ENCODE measurements around the gene KRT86.
A peak's percentile ranks its signal among the peaks of the same experiment; 100 is the strongest.

KRT86 gene

GRCh38 chr12:52316290-52316689 is 41.8 kb downstream of the KRT86 start:
- Histone ChIP-seq H3K36me3 (replicated peaks) (no peaks in the 10 kb centered on the region), H3K4me3 (ENCODE audit: low read depth, low read length) (no peak overlapping the region), H3K27me3 (replicated peaks) (peaks cover 42% of the 10 kb centered on the region), H3K27ac (no peak overlapping the region)
- TF ChIP-seq, protein P1, sequence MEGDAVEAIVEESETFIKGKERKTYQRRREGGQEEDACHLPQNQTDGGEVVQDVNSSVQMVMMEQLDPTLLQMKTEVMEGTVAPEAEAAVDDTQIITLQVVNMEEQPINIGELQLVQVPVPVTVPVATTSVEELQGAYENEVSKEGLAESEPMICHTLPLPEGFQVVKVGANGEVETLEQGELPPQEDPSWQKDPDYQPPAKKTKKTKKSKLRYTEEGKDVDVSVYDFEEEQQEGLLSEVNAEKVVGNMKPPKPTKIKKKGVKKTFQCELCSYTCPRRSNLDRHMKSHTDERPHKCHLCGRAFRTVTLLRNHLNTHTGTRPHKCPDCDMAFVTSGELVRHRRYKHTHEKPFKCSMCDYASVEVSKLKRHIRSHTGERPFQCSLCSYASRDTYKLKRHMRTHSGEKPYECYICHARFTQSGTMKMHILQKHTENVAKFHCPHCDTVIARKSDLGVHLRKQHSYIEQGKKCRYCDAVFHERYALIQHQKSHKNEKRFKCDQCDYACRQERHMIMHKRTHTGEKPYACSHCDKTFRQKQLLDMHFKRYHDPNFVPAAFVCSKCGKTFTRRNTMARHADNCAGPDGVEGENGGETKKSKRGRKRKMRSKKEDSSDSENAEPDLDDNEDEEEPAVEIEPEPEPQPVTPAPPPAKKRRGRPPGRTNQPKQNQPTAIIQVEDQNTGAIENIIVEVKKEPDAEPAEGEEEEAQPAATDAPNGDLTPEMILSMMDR (IDR thresholded peaks at IDR 0.05; ENCODE audit: low read depth, low read length, missing control alignments) = no peak
- no peak for DNase-seq
- in situ Hi-C loops (cut with HindIII; ENCODE audit: low pct_ligation_motif_present, low sequenced_read_pairs) = no loop called here

DNA sequence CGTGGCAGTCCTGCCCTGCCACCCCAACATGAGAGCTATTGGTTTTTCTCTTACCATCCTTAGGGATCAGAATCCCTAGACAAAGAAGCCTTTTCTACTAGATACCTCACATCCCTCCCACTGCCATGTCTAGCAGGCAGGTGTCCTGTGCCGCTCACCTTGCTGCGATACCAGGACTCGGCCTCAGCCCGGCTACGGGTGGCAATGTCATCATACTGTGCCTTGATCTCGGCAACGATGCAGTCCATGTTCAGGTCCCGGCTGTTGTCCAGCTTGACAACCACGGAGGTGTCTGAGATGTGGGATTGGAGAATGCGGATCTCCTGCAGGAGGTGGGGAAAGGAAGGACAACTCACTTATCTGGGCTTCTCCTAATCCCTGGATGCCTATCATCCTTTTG is 42.3 kb downstream of the KRT86 start:
- no peak for DNase-seq
- no peak overlapping the region for H3K4me3 ChIP-seq (ENCODE audit: low read depth, low read length)
- TF ChIP-seq, protein P1 (IDR thresholded peaks at IDR 0.05; ENCODE audit: low read depth, low read length, missing control alignments) = no peak

GRCh38 chr12:52317468-52318052 is 43.1 kb downstream of the KRT86 start:
- TF ChIP-seq, protein P1 (IDR thresholded peaks at IDR 0.05; ENCODE audit: low read depth, low read length, missing control alignments) = no peak
- in situ Hi-C loops (cut with HindIII; ENCODE audit: low pct_ligation_motif_present, low sequenced_read_pairs) = no loop called here
- Histone ChIP-seq H3K4me3 (ENCODE audit: low read depth, low read length) (no peak overlapping the region), H3K27ac (no peak overlapping the region), H3K36me3 (replicated peaks) (no peaks in the 10 kb centered on the region), H3K27me3 (replicated peaks) (peaks cover 41% of the 10 kb centered on the region)
- no peak for DNase-seq

More for the DNA sequence above, 42.3 kb downstream of the KRT86 start:
- H3K36me3 ChIP-seq (replicated peaks) = no peaks in the 10 kb centered on the region
- in situ Hi-C loops (cut with HindIII; ENCODE audit: low pct_ligation_motif_present, low sequenced_read_pairs) = no loop called here
- H3K27ac ChIP-seq = no peak overlapping the region
- H3K27me3 ChIP-seq (replicated peaks) = peaks cover 44% of the 10 kb centered on the region

DNA sequence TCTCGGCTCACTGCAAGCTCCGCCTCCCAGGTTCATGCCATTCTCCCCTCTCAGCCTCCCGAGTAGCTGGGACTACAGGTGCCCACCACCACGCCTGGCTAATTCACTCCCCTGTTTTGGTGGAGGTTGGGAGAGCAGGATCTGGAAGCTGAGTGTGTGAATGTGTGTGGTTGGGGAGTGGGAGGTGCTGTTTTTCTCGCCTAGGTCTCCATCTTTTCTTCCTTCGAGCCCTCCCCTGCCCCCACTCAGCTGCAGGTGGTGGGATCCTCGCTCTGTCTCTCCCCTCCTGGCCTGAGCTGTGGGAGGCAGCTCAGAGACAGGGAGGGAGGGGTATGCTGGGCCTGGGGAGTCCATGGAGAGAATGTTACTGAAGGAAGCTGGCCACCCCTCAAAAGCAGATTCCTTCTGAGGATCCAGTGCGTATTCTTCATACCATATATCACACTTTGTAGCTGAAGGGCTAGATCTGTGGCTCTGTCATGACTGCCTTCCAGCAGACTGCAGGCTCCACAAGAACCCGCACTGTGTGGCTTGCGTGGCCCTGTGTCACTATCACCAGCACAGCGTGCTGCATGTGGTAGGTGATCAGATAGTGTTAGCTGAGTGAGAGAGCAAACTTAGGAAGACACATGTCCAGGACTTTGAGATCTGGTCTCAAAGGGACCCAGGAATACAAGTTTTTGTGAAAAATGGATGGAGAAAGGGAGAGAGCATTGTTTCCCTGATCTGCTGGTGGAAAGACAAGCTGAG is 44.0 kb downstream of the KRT86 start:
- in situ Hi-C loops (cut with HindIII; ENCODE audit: low pct_ligation_motif_present, low sequenced_read_pairs) = no loop called here
- Histone ChIP-seq H3K27me3 (replicated peaks) (peaks cover 35% of the 10 kb centered on the region), H3K4me3 (ENCODE audit: low read depth, low read length) (no peak overlapping the region), H3K27ac (no peak overlapping the region), H3K36me3 (replicated peaks) (no peaks in the 10 kb centered on the region)
- DNase-seq = no peak
- TF ChIP-seq, protein P1 (IDR thresholded peaks at IDR 0.05; ENCODE audit: low read depth, low read length, missing control alignments) = no peak

DNA sequence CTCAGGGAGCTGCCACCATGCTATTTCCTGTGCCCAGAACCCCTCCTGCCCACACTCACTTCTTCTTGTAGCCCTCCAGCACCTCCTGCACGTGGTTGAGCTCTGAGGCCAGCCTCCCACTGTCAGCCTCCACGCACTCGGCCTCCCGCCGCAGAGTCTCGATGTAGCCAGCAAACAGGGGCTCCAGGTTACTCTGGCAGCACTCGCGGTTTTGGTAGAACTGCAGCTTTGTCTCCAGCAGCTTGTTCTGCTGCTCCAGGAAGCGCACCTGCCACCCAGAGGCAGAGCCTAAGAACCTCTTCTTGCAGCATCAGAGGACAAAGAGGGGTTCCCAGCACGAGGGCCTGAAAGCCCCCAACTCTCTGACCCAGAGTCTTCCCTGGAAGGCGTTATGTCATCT is 44.7 kb downstream of the KRT86 start:
- TF ChIP-seq, protein P1 (IDR thresholded peaks at IDR 0.05; ENCODE audit: low read depth, low read length, missing control alignments) = peak; percentile 18
- no peak for DNase-seq
- Histone ChIP-seq H3K27me3 (replicated peaks) (peaks cover 35% of the 10 kb centered on the region), H3K27ac (no peak overlapping the region), H3K36me3 (replicated peaks) (no peaks in the 10 kb centered on the region), H3K4me3 (ENCODE audit: low read depth, low read length) (no peak overlapping the region)
- in situ Hi-C loops (cut with HindIII; ENCODE audit: low pct_ligation_motif_present, low sequenced_read_pairs) = no loop called here
